HG03064 (cell line): ENCODE measurements around the gene CST5.
"Not testable (repeated sequence)": the region's sequence is repeated elsewhere in the genome, so short reads cannot be mapped to it uniquely, and the experiment has no call there.

Experiments
- ATAC-seq: cut with Tn5 transposase; IDR thresholded peaks from one replicate; pipeline ENCODE4 v1.9.1; 2021; ENCODE audit warnings: low read depth; ENCODE audit not compliant: unreplicated experiment

The CST5 gene

GRCh38 chr20:23857962-23858595 is 21.5 kb downstream of the CST5 start:
- ATAC-seq: no peak

DNA sequence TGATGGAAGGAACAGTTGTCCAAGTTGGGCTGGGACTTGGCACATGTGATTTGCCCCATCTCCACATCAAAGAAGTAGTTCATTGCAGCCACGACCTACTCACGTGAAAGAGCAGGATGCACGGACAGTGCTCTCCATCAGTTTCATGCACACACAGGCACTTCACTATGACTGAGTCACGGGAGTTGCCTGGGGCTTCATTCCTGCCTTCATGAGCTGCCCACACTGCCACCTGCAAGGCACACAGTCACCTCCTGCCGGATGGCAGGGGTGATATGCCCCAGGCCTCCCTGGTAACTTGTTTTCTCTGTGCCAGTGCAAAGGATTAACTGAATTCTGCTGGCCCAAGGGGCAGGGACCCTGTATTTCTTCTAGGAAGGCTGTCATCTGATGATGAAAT is 22.8 kb downstream of the CST5 start:
- ATAC-seq: no peak

- no peak for ATAC-seq
These were observed 23.3 kb downstream of the CST5 start for GRCh38 chr20:23856226-23856625.

- ATAC-seq: no peak
These were observed 37.9 kb downstream of the CST5 start for GRCh38 chr20:23841693-23842092.

- no peak for ATAC-seq
These were observed 43.8 kb downstream of the CST5 start for GRCh38 chr20:23835716-23836115.

DNA sequence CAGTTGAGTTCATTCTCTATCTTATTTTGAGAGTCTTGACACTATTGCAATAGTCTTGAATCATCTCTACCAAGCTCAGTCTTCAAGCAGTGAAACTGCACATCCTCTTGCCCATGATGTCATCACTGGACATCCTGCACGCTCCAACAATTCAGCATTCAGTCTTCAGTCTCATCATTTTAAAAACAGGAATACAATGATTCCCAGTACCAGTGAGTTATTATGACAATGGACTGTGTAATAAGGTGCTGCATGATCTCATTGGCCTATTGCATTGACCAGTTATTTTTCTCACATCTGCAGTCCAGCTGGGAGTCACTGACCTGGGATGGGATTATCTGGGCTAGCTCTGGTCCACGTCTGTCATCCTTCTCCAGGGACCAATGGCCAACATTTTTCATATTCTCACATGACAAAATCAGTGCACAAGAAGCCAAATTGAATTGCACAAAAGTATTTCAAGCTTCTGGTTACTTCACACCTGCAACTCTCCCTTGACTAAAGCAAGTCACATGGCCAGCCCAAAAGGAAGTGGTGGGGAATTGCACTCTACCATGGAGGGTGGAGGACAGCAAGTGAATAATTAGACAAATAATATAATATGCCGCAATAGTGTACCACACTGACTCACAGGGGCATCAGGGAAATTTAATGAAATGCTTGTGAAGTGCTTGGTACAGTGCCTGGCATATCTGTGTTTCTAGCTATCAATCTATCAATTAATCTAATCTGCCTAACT is 46.6 kb downstream of the CST5 start:
- no peak for ATAC-seq

DNA sequence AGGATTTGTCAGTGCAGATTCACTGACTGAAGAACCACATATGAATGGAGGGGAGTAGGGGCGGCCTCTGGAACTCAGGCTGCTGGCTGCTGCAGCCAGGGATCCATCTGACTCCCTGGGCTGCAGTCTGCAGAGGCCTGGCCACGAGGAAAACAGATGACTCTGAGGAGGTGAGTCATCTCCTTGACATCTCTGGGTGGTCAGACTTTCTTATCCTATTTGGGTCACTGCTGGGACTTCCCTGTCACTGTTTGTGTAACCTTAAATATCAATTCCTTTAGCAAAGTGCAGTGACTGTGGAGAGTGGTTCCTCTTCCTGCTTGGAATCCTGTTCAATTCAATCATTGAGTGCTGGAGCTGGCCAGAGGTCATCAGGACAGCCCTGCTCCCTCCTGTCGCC is 47.6 kb downstream of the CST5 start:
- ATAC-seq: not testable (repeated sequence)

DNA sequence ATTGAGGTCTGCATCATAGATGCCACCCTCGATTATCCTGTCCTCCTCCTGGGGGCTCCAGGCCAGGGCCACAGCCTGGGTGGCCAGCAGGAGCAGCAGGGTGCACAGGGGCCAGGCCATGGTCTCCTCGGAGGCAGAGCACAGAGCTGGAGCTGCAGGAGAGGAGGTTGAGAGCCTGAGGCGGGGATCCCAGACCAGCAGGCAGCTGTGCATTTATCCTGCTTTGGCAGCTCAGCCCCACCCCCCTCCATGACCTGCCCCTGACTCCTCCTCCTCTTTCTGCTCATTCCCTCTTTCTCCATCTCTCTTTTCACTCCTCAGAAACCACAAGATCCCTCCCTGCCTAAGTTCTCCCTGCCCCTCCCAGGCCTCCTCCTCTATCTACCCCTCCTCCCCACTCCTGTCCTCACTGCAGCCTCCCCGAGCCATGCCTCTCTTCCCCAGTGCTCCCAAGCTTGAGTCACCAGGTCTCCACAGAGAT is 53.0 kb downstream of the CST5 start, which contains the start of gene CST2:
CST2 (minus strand) TSS at position 189 of the 481 bp plus-strand sequence; CDS start at position 120, 69 bp downstream.
- ATAC-seq: no peak
